Neural cell (in vitro differentiated cells): ENCODE data around the gene YIF1B.

Source experiments
- EP300 ChIP-seq: fragments of 450-650 bp; conservative IDR thresholded peaks from 2 replicates; pipeline ENCODE4 v1.6.1; 2014; ENCODE audit warnings: antibody characterized with exemption, mild to moderate bottlenecking, moderate library complexity; ENCODE audit not compliant: poor library complexity, severe bottlenecking
- EZH2 ChIP-seq: fragments of 200-600, 300-800 bp; shearing (Covaris generic), sonication (generic); IDR thresholded peaks from 2 replicates; pipeline ENCODE4 v1.6.1; 2014; ENCODE audit warnings: antibody characterized with exemption, low read length, borderline replicate concordance, mild to moderate bottlenecking; ENCODE audit not compliant: insufficient read depth, poor library complexity, severe bottlenecking
- MXI1 ChIP-seq: fragments of 450-650 bp; conservative IDR thresholded peaks from 2 replicates; pipeline ENCODE4 v1.6.1; 2014; ENCODE audit warnings: antibody characterized with exemption, mild to moderate bottlenecking; ENCODE audit not compliant: poor library complexity, severe bottlenecking
- POLR2AphosphoS5 ChIP-seq: IDR thresholded peaks from 2 replicates; pipeline ENCODE4 v1.6.1; 2012
- RAD21 ChIP-seq: fragments of 450-650 bp; conservative IDR thresholded peaks from 2 replicates; pipeline ENCODE4 v1.6.1; 2014; ENCODE audit warnings: antibody characterized with exemption, mild to moderate bottlenecking, moderate library complexity
- REST ChIP-seq: IDR thresholded peaks from 2 replicates; pipeline ENCODE4 v1.6.1; 2012; ENCODE audit warnings: borderline replicate concordance
- SMC3 ChIP-seq: fragments of 450-650 bp; conservative IDR thresholded peaks from 2 replicates; pipeline ENCODE4 v1.6.1; 2014; ENCODE audit warnings: antibody characterized with exemption, mild to moderate bottlenecking, moderate library complexity; ENCODE audit not compliant: poor library complexity
- TAF1 ChIP-seq: IDR thresholded peaks from 2 replicates; pipeline ENCODE4 v1.6.1; 2012; ENCODE audit warnings: low read depth
- TF ChIP-seq, protein P1 (sequence below): fragments of 450-650 bp; IDR thresholded peaks from 2 replicates; pipeline ENCODE4 v1.5.1; 2014; ENCODE audit warnings: antibody characterized with exemption, mild to moderate bottlenecking, moderate library complexity; ENCODE audit not compliant: poor library complexity, severe bottlenecking

- TF ChIP-seq, protein P1, sequence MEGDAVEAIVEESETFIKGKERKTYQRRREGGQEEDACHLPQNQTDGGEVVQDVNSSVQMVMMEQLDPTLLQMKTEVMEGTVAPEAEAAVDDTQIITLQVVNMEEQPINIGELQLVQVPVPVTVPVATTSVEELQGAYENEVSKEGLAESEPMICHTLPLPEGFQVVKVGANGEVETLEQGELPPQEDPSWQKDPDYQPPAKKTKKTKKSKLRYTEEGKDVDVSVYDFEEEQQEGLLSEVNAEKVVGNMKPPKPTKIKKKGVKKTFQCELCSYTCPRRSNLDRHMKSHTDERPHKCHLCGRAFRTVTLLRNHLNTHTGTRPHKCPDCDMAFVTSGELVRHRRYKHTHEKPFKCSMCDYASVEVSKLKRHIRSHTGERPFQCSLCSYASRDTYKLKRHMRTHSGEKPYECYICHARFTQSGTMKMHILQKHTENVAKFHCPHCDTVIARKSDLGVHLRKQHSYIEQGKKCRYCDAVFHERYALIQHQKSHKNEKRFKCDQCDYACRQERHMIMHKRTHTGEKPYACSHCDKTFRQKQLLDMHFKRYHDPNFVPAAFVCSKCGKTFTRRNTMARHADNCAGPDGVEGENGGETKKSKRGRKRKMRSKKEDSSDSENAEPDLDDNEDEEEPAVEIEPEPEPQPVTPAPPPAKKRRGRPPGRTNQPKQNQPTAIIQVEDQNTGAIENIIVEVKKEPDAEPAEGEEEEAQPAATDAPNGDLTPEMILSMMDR, result no peak
- no peak for TF ChIP-seq MXI1
- TF ChIP-seq EZH2, result no peak
- TF ChIP-seq POLR2AphosphoS5, result no peak
- no peak for TF ChIP-seq REST
- no peak for TF ChIP-seq RAD21
- TF ChIP-seq TAF1, result no peak
- no peak for TF ChIP-seq EP300
- no peak for TF ChIP-seq SMC3
Observed at GRCh38 chr19:38331728-38332127, 16.0 kb upstream of the YIF1B start.
